Transverse colon (tissue), 3 donors: ENCODE data around the gene MOB3B.

Experiments used
- CTCF ChIP-seq, 5 experiments: fragments of 200-600 bp in 3 of 5; fragments of 450-650 bp in 2 of 5; sonication (generic) in 3 of 5; IDR thresholded peaks; 1 replicate in 2 of 5; 2 replicates in 3 of 5; pipeline ENCODE4 v1.5.1; 2016 to 2017; ENCODE audit warnings: antibody characterized with exemption in 5 of 5, inconsistent platforms in 3 of 5, mild to moderate bottlenecking in 2 of 5, moderate library complexity in 1 of 5
- POLR2A ChIP-seq: fragments of 450-650 bp; IDR thresholded peaks from one replicate; pipeline ENCODE4 v1.6.1; 2016; ENCODE audit warnings: antibody characterized with exemption, mild to moderate bottlenecking, moderate library complexity

GRCh38 chr9:27536168-27536567 lies 6.6 kb upstream of the MOB3B start:
- TF ChIP-seq CTCF (IDR thresholded peaks at IDR 0.05) (no peak), POLR2A (no peak)
